ENCODE results near the gene CANT1.
"Not testable (repeated sequence)": the region's sequence is repeated elsewhere in the genome, so short reads cannot be mapped to it uniquely, and the experiment has no call there.

CANT1 gene

GRCh38 chr17:78974635-78975591, 34.7 kb downstream of the CANT1 start:
- DNase-seq = peak; percentile 63

- no peak for DNase-seq
Measured at GRCh38 chr17:78973792-78974520, 35.6 kb downstream of the CANT1 start.

- DNase-seq = no peak
Measured at GRCh38 chr17:78973196-78973595, 36.4 kb downstream of the CANT1 start.

- DNase-seq = no peak
Measured at GRCh38 chr17:78972507-78973105, 37.0 kb downstream of the CANT1 start.

- DNase-seq = no peak
Measured at GRCh38 chr17:78971756-78972506, 37.6 kb downstream of the CANT1 start.

GRCh38 chr17:78970834-78971755, 38.5 kb downstream of the CANT1 start:
- DNase-seq = peak; percentile 55

- DNase-seq = no peak
Measured at GRCh38 chr17:78969865-78970264, 39.7 kb downstream of the CANT1 start.

- no peak for DNase-seq
Measured at GRCh38 chr17:78967782-78968362, 41.7 kb downstream of the CANT1 start.

- DNase-seq = no peak
Measured at GRCh38 chr17:78966910-78967600, 42.5 kb downstream of the CANT1 start.

- DNase-seq = no peak
Measured at GRCh38 chr17:78966123-78966813, 43.3 kb downstream of the CANT1 start.

- DNase-seq = no peak
Measured at GRCh38 chr17:78965491-78965924, 44.1 kb downstream of the CANT1 start.

GRCh38 chr17:78963378-78963777, 46.2 kb downstream of the CANT1 start:
- no peak for DNase-seq

- not testable (repeated sequence) for DNase-seq
Measured at GRCh38 chr17:78962984-78963348, 46.6 kb downstream of the CANT1 start.

GRCh38 chr17:78962345-78962983, 47.1 kb downstream of the CANT1 start:
- DNase-seq = no peak

- no peak for DNase-seq
Measured at GRCh38 chr17:78961571-78961970, 48.0 kb downstream of the CANT1 start.

- DNase-seq = no peak
Measured at GRCh38 chr17:78960928-78961327, 48.6 kb downstream of the CANT1 start.

GRCh38 chr17:78959803-78960202, 49.8 kb downstream of the CANT1 start:
- no peak for DNase-seq

GRCh38 chr17:78958641-78959127, 50.9 kb downstream of the CANT1 start:
- DNase-seq = no peak

- DNase-seq = no peak
Measured at GRCh38 chr17:78957128-78957527, 52.4 kb downstream of the CANT1 start.
